Pancreas (tissue), 10 donors: ENCODE results near the gene TCEAL5. TPM values are rescaled to one million over a fixed set of nuclear protein-coding genes. Genes with fewer than 3 reads are reported as not detected.

Experiments used
- ATAC-seq, 4 donors: fragments of 200-7000 bp; cut with Tn5 transposase; one replicate each; pipeline versions ENCODE4 v1.8.0 to v1.9.1; 2020; ENCODE audit warnings: mild to moderate bottlenecking in 4 of 4, moderate library complexity in 4 of 4
- DNase-seq, 6 donors: peaks; one replicate each; pipeline ENCODE4 v3.0.0-alpha.2; 2020
- FAIRE-seq: peaks from 2 replicates; lab custom pipeline; 2012; peaks lifted over from hg19 to GRCh38; lab: Jason Lieb, UNC
- H3K27ac ChIP-seq, 4 donors: fragments of 200-600 bp; sonication (generic); 1 replicate in 3 of 4; 2 replicates in 1 of 4; pipeline versions ENCODE4 v1.5.0 to v1.8.0; 2020
- H3K27me3 ChIP-seq, 4 donors: fragments of 200-600 bp; one replicate each; pipeline ENCODE4 v1.8.0; 2021
- H3K36me3 ChIP-seq, 3 donors: fragments of 200-600 bp; sonication (generic) in 1 of 3; one replicate each; pipeline versions ENCODE4 v1.5.0 to v1.8.0; 2020 to 2021
- H3K4me1 ChIP-seq, 3 donors: fragments of 200-600 bp; one replicate each; pipeline ENCODE4 v1.8.0; 2021
- H3K4me3 ChIP-seq, 4 donors: fragments of 200-600 bp; sonication (generic) in 2 of 4; one replicate each; pipeline versions ENCODE4 v1.5.0 to v1.8.0; 2020 to 2021
- H3K9me3 ChIP-seq, 4 donors: fragments of 200-600 bp; one replicate each; pipeline ENCODE4 v1.8.0; 2021
- CTCF ChIP-seq, 4 donors: fragments of 200-600 bp; sonication (generic) in 3 of 4; IDR thresholded peaks; one replicate each; pipeline versions ENCODE4 v1.5.0 to v1.8.0; 2021; ENCODE audit warnings: antibody characterized with exemption in 4 of 4
- WGBS, 2 donors: extraction: QIAGEN DNeasy Blood & Tissue Kit; methylation state at CpG; one replicate each; pipeline ENCODE4 v1.1.7; 2013; 5-methylcytosine and 5-hydroxymethylcytosine counted together
- intact Hi-C, 3 donors: fragments of 100-400 bp; cut with DNase I; formaldehyde crosslinking; loops; one replicate each; pipeline versions ENCODE4 v1.11.1 to v1.14.2; 2022
- polyA plus RNA-seq, 2 donors: library from polyadenylated mRNA; stranded (reverse); fragments of 200-250 nt; gene quantifications; one replicate each; pipeline ENCODE4 v1.2.3, GENCODE V29; 2013
- total RNA-seq, 6 donors: library from RNA; stranded (reverse); fragmentation: NEBNext Ultra II Directional in 4 of 6; extraction: Animal tissue kit (Norgen Biotek cat#: 25700) in 4 of 6; gene quantifications; one replicate each; pipeline versions ENCODE4 v1.2.1 to v1.2.4, GENCODE V29; 2021 to 2023
- donor health status: healthy with polysubstance abuse.
- donor health status: DM: no; HTN: no; CAD: no; lungs with moderate emphysema.
- donor health status: DM: no; HTN: no; CAD: no.
- donor health status: control.
- donor health status: control.
- donor health status: Bipolar disorder and iron deficiency.
- donor health status: DM: yes; HTN: yes; CAD: no.
- donor health status: DM: no; HTN: no; CAD: no.
- donor health status: DM: no; HTN: no; CAD: no.
- donor health status: DM: yes; HTN: yes; CAD: no.

TCEAL5 gene
- total and polyA plus RNA-seq, 8 donors = 0.16 to 5.7 (median 0.43) TPM; not detected in 2

- peak overlapping the region in 2 of 4 donors; percentile 51 to 76 for H3K27ac ChIP-seq
- H3K4me1 ChIP-seq = peaks cover 0 to 6% (median 3%) of the 10 kb centered on the region in 3 donors
- FAIRE-seq (no peak), DNase-seq (no peak), ATAC-seq (no peak)
- no peaks in the 10 kb centered on the region for H3K9me3 ChIP-seq
- 24 to 52% methylated on average over 8 of the region's 8 CpGs for WGBS, 2 donors
- TF ChIP-seq CTCF (IDR thresholded peaks at IDR 0.05) = no peak
- intact Hi-C loops = no loop called here
- no peaks in the 10 kb centered on the region for H3K36me3 ChIP-seq
- H3K27me3 ChIP-seq = no peaks in the 10 kb centered on the region
- H3K4me3 ChIP-seq = peak overlapping the region in 3 of 4 donors; percentile 26 to 53 (median 45)
Measured at GRCh38 chrX:103253608-103254007, 22.9 kb downstream of the TCEAL5 start.

DNA sequence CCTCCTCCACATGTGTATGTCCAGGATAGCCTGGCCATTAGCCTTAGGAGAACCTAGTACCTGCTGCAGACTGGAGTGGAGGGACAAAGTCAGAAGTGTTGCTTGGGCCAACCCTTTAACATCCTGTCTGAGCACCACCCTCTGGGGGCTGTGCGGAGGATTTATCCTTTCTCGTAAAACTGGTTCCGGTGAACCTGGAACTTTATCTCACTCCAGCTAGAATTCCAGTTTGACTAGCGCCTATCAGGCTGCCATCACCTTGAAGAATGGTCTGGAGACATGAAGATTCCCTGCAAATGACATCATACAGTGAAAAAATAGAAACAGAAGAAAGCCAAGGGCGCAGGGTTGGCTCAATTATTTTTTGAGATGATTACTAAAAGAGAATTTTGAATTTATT lies 25.6 kb downstream of the TCEAL5 start:
- peaks cover 0 to 6% (median 3%) of the 10 kb centered on the region in 3 donors for H3K4me1 ChIP-seq
- intact Hi-C loops = no loop called here
- DNase-seq (no peak), FAIRE-seq (no peak), ATAC-seq (no peak)
- no peak overlapping the region for H3K27ac ChIP-seq
- no peaks in the 10 kb centered on the region for H3K9me3 ChIP-seq
- no peaks in the 10 kb centered on the region for H3K27me3 ChIP-seq
- no peak for TF ChIP-seq CTCF (IDR thresholded peaks at IDR 0.05)
- H3K36me3 ChIP-seq = no peaks in the 10 kb centered on the region
- 40 to 62% methylated on average over 5 of the region's 5 CpGs for WGBS, 2 donors
- no peak overlapping the region for H3K4me3 ChIP-seq

GRCh38 chrX:103249805-103250204 lies 26.7 kb downstream of the TCEAL5 start:
- H3K27me3 ChIP-seq = no peaks in the 10 kb centered on the region
- no peak for ATAC-seq
- no peak overlapping the region for H3K27ac ChIP-seq
- no peak overlapping the region for H3K4me3 ChIP-seq
- intact Hi-C loops = no loop called here
- no peaks in the 10 kb centered on the region for H3K9me3 ChIP-seq
- TF ChIP-seq CTCF (IDR thresholded peaks at IDR 0.05) = no peak
- no peak for FAIRE-seq
- no peak for DNase-seq
- no peaks in the 10 kb centered on the region for H3K36me3 ChIP-seq
- 44 to 50% methylated on average over 1 of the region's 1 CpG for WGBS, 2 donors
- peaks cover 0 to 6% (median 3%) of the 10 kb centered on the region in 3 donors for H3K4me1 ChIP-seq

DNA sequence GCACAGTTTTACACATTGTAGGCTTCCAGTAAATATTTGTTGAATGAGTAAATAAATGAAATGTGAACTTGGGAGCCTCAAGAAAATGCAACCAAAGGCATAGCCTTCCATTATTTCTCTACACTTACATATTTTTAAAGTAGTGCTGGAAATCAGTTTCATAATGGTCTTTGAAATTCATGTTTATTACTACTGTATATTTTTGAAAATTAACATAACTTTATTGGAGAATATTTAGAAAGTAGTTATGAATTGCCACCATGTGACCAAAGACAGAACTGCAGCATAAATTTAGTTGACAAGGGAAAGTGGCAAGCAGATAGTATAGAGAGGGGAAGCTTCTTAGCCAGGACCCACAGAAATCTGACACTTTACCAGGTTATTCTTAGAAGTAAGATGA lies 28.0 kb downstream of the TCEAL5 start:
- no peaks in the 10 kb centered on the region for H3K27me3 ChIP-seq
- no peaks in the 10 kb centered on the region for H3K36me3 ChIP-seq
- FAIRE-seq = peak; percentile 98
- DNase-seq = no peak
- no peak overlapping the region for H3K4me3 ChIP-seq
- ATAC-seq = peak in 2 of 4 donors; percentile 57
- H3K9me3 ChIP-seq = no peaks in the 10 kb centered on the region
- H3K4me1 ChIP-seq = peaks cover 0 to 5% (median 3%) of the 10 kb centered on the region in 3 donors
- peak in 2 of 4 donors; percentile 8 to 28 for TF ChIP-seq CTCF (IDR thresholded peaks at IDR 0.05)
- intact Hi-C loops = no loop called here
- H3K27ac ChIP-seq = no peak overlapping the region

GRCh38 chrX:103240155-103240554 lies 36.4 kb downstream of the TCEAL5 start:
- ATAC-seq = no peak
- Histone ChIP-seq H3K27ac (no peak overlapping the region), H3K27me3 (peaks cover 0 to 22% (median 0%) of the 10 kb centered on the region in 4 donors), H3K36me3 (no peaks in the 10 kb centered on the region), H3K9me3 (no peaks in the 10 kb centered on the region), H3K4me3 (no peak overlapping the region), H3K4me1 (no peaks in the 10 kb centered on the region)
- TF ChIP-seq CTCF (IDR thresholded peaks at IDR 0.05) = no peak
- FAIRE-seq = no peak
- intact Hi-C loops = no loop called here
- no peak for DNase-seq
